GM12873 (cell line): Measurements from ENCODE around the gene GRIN2C.

ENCODE experiments used
- CTCF ChIP-seq: IDR thresholded peaks from 2 replicates; pipeline ENCODE4 v1.5.1; 2012; ENCODE audit warnings: low read depth, mild to moderate bottlenecking, moderate library complexity, low read length, control low read depth; ENCODE audit not compliant: insufficient read depth; ENCODE audit errors: missing control alignments

The GRIN2C gene

GRCh38 chr17:74870512-74870911 lies 10.8 kb upstream of the GRIN2C start:
- no peak for TF ChIP-seq CTCF

- TF ChIP-seq CTCF = no peak
These were observed 9.2 kb upstream of the GRIN2C start for GRCh38 chr17:74868908-74869255.

- TF ChIP-seq CTCF = no peak
These were observed 8.7 kb upstream of the GRIN2C start for GRCh38 chr17:74868251-74868907.

DNA sequence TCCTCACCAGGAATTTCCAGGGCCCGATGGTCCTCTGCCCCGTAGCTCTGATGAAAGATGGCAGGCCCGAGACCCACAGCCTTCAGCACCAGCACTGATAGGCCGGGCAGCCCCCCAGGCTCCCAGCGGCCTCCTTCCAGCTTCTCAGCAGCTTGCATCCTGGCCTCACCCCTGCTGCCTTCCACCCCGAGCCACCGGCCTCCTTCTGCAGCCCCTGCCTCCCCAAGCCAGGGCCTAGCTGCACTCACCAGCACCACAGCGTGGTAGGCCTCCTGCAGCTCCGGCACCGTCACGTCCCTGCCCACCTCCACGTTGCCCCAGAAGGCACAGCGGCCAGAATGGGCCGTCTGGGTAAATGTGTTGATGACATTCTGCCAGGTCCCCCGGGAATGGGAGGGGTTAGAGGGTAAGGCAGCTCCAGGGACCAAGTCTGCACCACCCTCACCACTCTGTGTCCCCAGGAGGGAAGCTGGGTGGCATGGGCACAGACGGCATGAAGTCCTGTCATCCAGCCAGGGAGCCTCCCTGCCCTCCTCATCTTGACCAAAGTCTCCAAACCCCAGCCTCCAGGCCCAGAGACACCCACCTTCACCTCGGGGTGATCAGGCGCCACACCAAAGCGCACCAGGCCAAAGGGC lies 6.6 kb upstream of the GRIN2C start:
- no peak for TF ChIP-seq CTCF

- no peak for TF ChIP-seq CTCF
These were observed 6.0 kb upstream of the GRIN2C start for GRCh38 chr17:74865504-74866197.

GRCh38 chr17:74864866-74865395 lies 5.2 kb upstream of the GRIN2C start:
- TF ChIP-seq CTCF = peak; percentile 97

DNA sequence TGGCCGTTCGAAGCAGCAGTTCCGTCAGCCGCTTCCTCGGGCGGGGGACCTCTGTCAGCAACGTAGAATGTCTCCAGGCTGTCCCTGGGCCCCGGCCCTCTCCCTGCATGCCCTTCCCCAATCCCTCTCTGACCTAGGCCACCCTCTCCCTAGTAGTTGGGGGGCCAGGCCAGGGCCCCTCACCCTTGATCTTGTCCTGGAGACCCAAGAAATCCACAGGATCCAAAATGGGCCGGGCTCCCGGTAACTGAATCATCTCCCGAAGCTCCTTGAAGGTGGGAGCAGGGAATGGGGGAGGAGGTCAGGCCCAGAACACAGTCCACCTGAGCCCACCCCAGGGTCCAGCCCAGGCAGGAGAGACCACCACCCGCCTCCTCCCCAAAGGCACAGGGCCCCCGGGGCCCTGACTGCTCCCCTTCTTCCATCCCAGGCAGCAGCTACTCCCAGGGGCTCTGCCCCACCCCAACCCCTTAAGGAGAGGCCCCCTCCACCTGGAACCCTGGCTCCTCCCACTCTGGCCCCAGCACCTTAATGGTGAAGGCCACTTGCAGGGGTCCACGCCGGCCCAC lies 4.7 kb upstream of the GRIN2C start:
- no peak for TF ChIP-seq CTCF
